Measurements from ENCODE around the gene LCN10.

Gene LCN10

DNA sequence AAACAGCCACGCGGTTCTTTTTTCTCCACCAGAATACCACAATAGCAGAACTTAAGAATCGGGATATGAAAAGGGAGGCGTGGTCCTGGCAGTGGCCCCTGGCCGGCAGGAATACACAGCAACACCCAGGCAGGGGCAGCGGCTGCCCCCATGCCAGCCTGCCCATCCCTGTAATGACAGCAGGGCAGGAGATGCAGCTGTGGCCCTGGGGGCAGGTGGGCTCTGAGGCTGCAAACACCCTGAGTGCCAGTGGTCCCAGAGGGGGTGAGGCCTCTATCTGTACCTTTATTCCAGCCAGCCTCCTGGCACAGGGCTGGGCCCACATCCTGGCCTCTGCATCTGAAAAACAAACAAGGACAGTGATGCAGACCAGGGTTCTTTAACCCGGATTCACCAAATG is 18.0 kb downstream of the LCN10 start:
- no peak for DNase-seq (ENCODE audit: low read depth, low spot score)
- no peak overlapping the region for H3K4me3 ChIP-seq (ENCODE audit: low read length)

DNA sequence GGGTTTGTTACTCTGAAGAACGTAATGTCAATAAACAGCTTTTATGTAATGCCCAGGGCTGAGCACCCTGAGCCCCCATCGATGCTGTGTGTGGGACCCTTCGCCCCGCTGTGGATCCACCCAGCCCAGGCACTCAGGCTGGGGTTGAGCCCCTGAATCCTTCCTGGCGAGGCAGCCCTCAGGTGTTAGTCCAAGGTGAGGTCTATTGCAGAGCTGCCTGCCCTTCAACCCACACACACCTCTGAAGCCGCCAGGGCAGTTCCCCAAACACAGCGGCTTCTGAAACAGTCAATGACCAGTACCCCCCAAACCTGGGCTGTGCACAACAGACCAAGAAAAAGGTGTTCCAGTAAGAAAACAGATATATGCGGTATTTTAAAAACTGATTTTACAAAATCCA is 18.8 kb downstream of the LCN10 start:
- DNase-seq (ENCODE audit: low read depth, low spot score) = no peak
- no peak overlapping the region for H3K4me3 ChIP-seq (ENCODE audit: low read length)

DNA sequence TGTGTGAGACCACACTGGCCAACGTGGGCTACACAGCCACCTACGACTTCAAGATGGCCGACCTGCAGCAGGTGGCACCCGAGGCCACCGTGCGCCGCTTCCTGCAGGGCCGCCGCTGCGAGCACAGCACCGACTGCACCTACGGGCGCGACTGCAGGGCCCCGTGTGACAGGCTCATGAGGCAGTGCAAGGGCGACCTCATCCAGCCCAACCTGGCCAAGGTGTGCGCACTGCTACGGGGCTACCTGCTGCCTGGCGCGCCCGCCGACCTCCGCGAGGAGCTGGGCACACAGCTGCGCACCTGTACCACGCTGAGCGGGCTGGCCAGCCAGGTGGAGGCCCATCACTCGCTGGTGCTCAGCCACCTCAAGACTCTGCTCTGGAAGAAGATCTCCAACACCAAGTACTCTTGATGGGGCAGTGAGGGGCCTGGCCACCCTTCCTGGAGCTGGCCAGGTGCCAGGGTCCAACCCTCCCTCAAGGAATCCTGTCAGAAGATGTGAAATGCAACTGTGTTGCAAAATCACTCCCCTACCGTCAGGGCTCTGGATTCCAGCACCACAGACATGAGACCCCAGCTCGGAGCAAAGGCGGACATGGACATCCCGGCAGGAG is 19.3 kb downstream of the LCN10 start:
- DNase-seq (ENCODE audit: low read depth, low spot score) = no peak
- no peak overlapping the region for H3K4me3 ChIP-seq (ENCODE audit: low read length)

DNA sequence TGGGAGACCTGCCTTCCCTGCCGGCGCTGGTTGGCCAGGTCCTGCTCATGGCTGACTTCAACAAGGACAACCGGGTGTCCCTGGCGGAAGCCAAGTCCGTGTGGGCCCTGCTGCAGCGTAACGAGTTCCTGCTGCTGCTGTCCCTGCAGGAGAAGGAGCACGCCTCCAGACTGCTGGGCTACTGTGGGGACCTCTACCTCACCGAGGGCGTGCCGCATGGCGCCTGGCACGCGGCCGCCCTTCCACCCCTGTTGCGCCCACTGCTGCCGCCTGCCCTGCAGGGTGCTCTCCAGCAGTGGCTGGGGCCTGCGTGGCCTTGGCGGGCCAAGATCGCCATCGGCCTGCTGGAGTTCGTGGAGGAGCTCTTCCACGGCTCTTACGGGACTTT is 19.8 kb downstream of the LCN10 start:
- DNase-seq (ENCODE audit: low read depth, low spot score) = no peak
- H3K4me3 ChIP-seq (ENCODE audit: low read length) = no peak overlapping the region

DNA sequence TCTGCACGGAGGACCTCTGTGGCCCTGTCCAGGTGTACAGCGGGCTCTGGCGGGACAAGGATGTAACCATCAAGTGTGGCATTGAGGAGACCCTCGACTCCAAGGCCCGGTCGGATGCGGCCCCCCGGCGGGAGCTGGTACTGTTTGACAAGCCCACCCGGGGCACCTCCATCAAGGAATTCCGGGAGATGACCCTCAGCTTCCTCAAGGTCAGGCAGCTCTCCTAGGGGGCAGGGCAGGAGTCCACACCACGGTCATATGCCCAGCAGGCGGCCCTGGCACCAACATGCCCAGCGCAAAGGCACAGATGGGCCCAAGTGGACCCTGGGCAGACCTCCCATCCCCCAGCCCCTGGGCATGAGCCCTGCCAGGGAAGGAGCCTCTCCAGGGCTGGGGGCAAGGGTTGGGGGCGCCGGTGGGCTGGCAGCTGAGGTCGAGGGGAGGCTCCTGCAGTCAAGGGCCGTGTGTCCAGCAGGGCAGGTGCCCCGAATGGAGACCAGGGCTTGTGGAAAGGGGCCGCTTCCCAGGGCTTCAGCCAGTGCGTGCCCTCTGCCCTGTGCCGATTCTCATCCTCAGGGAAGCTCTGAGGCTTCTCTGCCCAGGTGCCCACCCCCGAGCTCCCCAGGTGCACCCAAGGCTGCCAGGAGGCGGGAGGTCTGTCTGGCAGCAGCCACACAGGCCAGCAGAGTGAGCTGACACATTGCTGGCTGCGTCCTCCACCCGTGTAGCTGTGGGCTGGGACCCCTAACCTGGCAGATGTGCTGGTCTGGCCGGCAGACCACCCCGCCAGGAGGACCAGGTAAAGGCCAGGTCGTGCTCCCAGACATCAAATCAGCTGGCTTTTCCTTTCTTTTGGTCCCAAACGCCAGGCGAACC is 20.4 kb downstream of the LCN10 start:
- no peak for DNase-seq (ENCODE audit: low read depth, low spot score)
- no peak overlapping the region for H3K4me3 ChIP-seq (ENCODE audit: low read length)

DNA sequence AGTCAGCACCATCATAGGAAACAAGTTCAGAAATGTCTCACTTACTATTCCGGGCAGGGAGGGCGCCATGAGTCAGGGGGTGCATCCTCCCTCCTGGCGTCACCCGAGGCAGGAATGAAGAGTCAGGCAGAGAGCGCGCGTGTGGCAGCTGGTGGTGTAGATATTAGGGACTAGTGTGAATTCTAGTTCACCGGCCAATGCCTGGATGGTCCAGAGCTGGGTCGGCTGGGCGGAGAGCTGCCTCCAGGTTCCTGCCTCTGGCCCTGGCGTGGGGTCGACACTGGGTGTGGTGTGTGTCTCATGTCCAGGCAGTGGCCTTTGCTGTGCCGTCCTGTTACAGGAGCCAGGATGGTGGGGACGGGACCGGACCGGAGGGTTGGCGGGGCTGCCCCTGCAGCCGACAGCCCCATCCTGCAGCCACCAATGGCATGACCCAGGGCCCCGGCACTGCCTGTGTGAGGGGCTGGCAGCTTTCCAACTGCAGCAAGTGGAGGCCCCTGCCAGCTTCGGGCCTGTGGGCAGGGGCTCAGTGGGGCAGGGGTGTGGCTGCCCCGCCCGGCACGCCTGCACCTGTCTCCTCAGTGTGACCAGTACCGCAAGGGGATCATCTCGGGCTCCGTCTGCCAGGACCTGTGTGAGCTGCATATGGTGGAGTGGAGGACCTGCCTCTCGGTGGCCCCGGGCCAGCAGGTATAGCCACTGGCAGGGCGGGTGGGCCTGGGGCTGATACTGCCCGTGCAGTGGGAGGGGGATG is 21.2 kb downstream of the LCN10 start:
- H3K4me3 ChIP-seq (ENCODE audit: low read length) = no peak overlapping the region
- no peak for DNase-seq (ENCODE audit: low read depth, low spot score)

DNA sequence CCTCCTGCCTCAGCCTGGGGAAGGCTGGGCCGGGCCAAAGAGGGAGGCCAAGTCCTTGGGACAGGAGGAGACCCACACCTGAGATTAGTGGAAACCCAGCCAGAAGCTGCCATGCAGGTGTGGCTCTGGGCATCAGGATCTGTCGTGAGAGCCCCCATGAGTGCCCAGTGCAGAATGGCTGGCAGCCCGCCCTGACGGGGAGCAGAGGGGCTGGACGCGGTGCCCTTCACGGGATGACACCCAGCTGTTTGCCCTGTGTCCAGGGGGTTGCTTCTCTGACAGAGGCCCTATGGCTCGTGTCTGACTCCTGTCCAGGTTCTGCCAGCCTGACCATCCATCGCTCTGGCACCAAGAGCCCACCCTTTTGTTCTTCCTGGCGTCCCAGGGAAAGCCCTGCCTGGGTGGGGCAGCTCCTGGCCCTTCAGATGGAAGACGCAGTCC is 21.8 kb downstream of the LCN10 start:
- H3K4me3 ChIP-seq (ENCODE audit: low read length) = no peak overlapping the region
- DNase-seq (ENCODE audit: low read depth, low spot score) = no peak

DNA sequence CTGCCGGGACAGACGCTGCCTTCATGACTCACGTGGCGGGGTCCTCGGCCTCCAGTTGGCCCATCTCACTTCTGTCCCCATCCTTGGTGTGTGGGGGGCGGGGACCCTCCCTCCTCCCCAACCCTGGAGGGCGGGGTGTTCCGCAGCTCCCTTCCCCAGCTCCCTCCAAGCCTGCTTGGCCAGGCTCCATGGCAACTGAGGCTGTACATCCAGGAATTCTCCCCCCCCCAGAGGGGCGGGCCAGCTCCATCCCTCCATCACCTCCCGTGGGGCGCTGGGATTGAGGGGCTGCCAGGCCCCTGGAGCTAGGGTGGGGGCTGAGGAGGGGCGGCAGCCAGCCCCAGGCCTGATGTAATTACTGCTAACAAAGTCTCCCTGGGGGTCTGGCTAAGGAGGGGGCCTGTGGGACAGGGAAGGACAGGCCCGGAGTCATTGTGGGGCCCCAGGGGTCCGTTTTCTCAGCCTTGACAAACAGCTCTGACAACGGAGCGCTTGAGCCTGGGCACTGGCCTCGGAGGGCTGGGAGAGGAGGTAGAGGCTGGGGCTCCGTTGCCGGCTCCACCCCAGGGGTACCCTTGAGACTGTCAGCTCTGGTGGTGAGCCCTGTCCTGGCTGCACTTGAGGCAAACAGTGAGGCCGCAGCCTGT is 22.4 kb downstream of the LCN10 start:
- H3K4me3 ChIP-seq (ENCODE audit: low read length) = no peak overlapping the region
- DNase-seq (ENCODE audit: low read depth, low spot score) = no peak

DNA sequence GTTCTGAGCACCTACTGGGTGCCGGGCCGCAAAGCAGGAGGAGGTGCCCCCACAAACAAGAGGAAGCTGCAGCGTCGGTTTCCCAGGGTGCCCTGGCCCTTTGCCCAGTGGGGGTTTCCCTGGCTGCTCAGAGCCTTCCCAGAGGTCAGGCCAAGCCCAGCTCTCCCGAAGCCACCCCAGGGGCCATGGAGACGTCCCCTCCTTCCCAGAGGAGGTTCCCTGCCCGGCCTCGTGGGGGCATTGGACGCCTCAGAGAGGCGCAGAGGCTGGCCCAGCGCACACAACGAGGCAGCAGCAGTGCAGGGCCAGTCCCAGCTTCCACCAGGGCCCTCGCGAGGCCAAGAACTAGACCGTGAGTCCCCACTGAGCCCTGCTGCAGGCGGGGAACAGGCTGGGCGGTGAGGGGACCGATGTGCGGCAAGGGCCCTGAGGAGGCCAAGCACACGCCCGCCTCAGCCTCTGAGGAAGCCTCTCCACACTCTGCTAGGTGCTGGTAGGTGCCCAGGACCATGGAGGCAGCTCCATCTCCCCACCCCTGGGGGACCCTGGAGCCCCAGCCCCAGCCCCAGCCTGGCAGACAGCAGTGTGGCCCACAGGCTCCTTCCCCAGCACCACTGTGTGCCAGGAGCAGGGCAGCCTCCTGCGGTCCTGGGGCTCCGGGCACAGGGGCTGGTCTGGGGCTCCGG is 23.4 kb downstream of the LCN10 start:
- no peak for DNase-seq (ENCODE audit: low read depth, low spot score)

DNA sequence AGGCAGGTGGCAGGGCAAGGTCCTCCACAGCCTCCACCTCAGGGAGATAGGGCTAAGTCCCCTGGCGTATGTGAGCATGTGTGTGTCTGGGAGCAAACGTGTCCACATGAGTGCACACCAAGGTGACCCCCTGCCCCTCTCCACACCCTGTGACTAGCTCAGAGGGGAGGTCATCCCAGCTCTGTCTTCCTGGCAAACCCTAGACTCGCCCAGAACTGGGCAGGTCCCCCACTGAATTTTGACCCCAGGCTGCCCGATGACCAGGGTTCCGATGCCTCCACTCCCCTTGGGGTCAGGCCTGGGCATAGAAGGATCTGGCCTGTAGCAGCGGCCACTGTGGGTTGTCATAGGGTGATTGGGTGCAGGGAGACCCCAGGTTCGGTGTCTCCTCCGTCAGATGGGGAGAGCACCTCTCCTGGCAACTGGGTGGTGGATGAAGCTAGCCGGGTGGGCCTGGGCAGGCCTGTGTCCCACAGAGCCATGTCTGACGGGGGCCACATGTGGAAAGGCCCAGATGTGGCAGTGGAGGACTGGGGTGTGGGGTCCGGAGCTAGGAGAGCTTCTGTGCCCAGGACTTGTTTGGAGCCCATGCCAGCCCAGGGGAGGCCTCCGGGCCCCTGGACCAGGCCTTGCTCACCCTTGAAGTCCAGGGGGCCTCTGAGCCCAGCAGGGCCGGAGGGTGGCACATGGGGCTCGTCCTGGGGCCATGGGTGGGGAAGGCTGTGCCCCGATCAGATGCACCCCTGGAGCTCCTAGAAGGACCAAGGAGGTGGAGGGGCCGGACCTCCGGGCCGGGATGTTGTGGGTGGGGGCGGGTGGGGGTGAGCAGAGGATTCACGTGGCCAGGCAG is 24.2 kb downstream of the LCN10 start:
- no peak overlapping the region for H3K4me3 ChIP-seq (ENCODE audit: low read length)

More for the DNA sequence above, 23.4 kb downstream of the LCN10 start:
- H3K4me3 ChIP-seq (ENCODE audit: low read length) = no peak overlapping the region

DNA sequence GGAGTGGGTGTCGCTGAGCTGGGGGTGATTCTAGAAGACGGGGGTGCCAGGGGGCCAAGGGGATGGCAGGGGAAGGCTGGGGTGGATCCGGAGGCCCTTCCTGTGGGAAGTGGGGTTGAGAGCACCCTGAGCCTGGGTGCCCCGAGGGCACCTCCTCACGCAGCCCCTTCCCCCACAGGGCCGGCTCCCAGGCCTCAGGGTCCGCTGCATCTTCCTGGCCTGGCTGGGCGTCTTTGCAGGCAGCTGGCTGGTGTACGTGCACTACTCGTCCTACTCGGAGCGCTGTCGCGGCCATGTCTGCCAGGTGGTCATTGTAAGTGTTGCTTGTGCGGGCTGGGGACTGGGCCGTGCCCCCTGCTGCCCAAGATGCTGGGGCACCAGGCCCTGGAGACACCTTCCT is 25.3 kb downstream of the LCN10 start:
- no peak for DNase-seq (ENCODE audit: low read depth, low spot score)
- H3K4me3 ChIP-seq (ENCODE audit: low read length) = no peak overlapping the region

More for the DNA sequence above, 24.2 kb downstream of the LCN10 start:
- no peak for DNase-seq (ENCODE audit: low read depth, low spot score)

DNA sequence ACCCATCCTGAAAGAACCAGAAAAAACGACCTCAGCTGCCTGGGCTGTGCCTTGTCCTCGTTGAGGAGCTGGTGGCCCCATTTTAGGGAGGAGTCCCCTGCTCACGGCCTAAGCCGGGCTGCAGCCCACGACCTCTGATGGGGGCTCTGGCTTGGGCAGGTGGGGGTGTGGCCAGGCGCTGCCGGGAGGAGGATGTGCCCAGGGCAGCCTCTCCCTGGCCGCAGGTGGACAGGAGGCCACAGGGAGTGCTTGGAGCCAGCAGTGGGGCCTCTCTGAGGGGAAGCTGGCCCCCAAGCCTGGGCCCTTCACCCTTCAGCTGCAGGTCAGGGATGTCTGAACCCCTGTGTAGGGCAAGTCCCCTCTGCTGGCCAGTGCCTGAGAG is 27.9 kb downstream of the LCN10 start:
- DNase-seq (ENCODE audit: low read depth, low spot score) = no peak
- no peak overlapping the region for H3K4me3 ChIP-seq (ENCODE audit: low read length)

DNA sequence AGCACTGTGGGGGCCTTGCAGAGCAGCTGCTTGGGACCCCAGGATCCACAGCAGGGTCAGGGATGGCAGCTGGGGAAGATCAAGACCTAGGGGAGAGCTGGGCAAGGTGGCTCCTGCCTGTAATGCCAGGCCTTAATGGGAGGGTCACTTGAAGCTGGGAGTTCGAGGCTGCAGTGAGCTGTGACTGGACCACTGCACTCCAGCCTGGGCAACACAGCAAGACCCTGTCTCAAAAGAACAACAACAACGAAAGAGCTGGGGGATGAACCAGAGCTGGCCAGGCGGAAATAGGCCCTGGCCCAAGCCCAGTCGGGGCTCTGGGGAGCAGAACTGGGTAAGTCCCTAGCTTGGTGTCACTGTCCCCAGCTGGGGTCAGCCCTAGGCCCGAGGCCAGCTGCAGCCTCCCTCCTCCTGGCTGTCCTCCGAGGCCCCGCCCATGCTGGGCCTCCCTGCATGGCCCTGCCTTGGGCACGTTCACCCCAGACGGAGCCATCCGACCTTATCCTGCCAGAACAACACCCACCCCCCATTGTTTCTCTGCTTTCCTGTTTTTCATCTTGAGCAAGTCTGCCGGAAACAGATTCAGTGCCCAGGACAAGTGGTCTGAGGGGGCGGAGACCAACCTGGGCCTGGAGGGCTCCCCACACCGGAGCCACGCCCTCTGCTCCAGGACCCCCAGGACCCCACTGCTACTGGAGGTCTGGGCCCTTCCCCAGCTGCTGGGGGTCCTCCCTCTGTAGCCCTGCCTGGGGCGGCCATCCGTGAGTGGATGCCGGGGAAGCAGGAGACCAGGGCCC is 28.4 kb downstream of the LCN10 start:
- DNase-seq (ENCODE audit: low read depth, low spot score) = no peak
- no peak overlapping the region for H3K4me3 ChIP-seq (ENCODE audit: low read length)

DNA sequence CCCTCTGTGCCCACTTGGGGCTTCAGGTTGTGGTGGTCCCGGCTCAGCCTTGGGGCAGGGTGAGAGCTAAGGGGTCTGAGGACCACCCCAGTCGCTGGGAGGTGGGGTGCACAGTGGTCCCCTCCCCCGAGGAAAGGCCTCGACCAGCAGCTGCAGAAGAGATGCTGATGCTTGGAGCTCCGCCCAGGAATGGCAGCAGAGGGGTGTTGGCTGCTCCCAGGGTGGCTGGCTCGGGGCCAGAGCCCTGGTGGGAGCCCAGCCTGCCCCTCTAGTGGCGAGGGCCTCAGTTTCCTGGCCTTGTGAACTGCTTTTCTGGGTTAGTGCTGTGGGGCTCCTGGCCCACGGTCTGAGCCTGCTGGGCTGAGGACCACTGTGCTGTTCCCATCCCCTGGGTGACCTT is 29.2 kb downstream of the LCN10 start:
- H3K4me3 ChIP-seq (ENCODE audit: low read length) = peak overlapping the region; percentile 68
- DNase-seq (ENCODE audit: low read depth, low spot score) = no peak

DNA sequence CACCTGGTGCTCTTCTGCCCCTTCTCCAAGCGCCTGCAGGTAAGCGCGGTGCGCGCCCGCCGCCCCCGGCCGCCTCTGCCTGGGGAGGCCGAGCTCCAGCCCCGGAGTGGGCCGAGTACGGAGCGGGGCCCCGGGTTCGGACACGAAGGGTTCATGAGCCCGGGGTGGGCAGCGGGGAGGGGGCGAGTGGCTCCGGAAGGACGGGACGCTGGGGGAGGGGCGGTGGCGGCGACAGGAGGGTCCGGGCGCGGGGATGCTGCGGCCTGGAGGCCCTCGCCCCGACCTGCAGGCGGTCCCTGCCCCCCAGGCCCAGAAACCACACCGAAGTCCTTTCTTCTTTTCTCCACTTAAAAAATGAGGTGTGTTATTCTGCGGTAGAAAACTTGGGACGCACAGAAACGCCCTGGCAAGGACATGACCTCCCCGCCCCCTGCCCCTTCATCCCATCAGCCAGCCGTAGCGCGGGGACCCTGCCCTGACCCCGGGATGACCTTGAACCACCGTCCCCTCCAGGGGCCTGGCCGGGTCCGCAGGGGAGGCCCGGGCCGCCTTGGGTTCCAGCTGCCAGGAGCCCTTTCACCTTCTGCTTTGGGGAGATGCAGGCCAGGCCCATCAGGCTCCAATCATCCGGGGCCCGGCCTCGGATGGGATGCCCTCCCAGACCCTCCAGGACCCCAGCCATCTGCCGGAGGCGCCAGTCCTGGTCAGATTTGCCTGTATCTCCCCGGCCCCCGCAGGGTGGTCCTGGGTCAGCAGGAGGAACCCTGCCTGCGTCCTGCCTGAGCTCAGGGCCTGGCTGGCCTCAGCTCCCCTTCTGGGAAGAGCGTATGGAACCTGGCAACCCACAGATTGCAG is 29.8 kb downstream of the LCN10 start:
- peak overlapping the region; percentile 68 for H3K4me3 ChIP-seq (ENCODE audit: low read length)
- DNase-seq (ENCODE audit: low read depth, low spot score) = no peak
